ENCODE results near the gene SEMA5A.

- TF ChIP-seq POLR2A (IDR thresholded peaks at IDR 0.05) (no peak), CTCF (IDR thresholded peaks at IDR 0.05) (no peak)
These were observed 27.9 kb upstream of the SEMA5A start for GRCh38 chr5:9573796-9574195.
